GM21528 (cell line): ENCODE measurements around the gene FAM151B.
"Not testable (repeated sequence)": the region's sequence is repeated elsewhere in the genome, so short reads cannot be mapped to it uniquely, and the experiment has no call there.

Experiments used
- ATAC-seq: cut with Tn5 transposase; IDR thresholded peaks from one replicate; pipeline ENCODE4 v1.9.1; 2021; ENCODE audit warnings: mild to moderate bottlenecking, moderate library complexity; ENCODE audit not compliant: unreplicated experiment, low FRiP score

FAM151B gene

GRCh38 chr5:80580291-80580690, 92.4 kb downstream of the FAM151B start:
- not testable (repeated sequence) for ATAC-seq

DNA sequence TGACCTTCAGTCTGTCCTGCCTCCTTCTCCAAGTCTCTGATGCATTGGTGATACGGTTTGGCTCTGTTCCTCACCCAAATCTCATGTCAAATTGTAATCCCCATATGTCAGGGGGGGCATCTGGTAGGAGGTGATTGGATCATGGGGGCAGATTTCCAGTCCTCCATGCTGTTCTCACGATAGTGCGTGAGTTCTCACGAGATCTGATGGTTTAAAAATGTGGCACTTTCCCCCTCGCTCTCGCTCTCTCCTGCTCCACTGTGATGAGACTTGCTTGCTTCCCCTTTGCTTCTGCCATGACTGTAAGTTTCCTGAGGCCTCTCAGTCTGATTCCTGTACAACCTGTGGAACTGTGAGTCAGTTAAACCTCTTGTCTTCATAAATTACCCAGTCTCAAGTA, 96.9 kb downstream of the FAM151B start:
- no peak for ATAC-seq

- ATAC-seq, result no peak
Measured at GRCh38 chr5:80588858-80589540, 101.1 kb downstream of the FAM151B start.

GRCh38 chr5:80590766-80591165, 102.9 kb downstream of the FAM151B start:
- no peak for ATAC-seq

GRCh38 chr5:80591352-80591751, 103.5 kb downstream of the FAM151B start:
- no peak for ATAC-seq

DNA sequence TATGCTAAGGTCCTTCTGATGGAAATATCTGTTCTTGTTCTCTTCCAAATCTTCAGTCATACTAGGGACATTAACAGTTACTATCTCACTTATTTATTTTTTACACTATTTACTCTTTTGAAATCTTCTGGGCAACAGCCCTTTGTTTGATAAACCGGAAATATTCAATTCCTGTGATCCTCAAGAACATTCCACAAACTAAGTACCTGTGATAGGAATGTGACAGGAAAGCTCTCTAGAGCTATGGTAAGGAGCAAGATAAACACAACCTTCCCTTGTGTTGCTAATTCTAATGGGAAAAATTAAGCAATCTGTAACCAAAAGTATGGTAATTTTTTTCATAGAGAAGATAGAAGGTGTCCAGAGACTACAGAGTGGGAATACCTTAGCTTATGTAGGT, 104.2 kb downstream of the FAM151B start:
- no peak for ATAC-seq
